OCI-LY1 (cell line): ENCODE measurements around the gene PSMA7.

ENCODE experiments used
- H2AFZ ChIP-seq: fragments of 200-600 bp; sonication (generic), shearing (Covaris generic); 2 replicates; pipeline ENCODE4 v1.6.0; 2014; ENCODE audit warnings: antibody characterized with exemption, mild to moderate bottlenecking, low read length
- H3F3A ChIP-seq: fragments of 200-600 bp; sonication (generic), shearing (Covaris generic); 2 replicates; pipeline ENCODE4 v1.6.0; 2014; ENCODE audit warnings: mild to moderate bottlenecking, antibody characterized with exemption, low read length, moderate library complexity; ENCODE audit not compliant: insufficient read depth
- H3K27ac ChIP-seq: fragments of 200-600 bp; sonication (generic); 2 replicates; pipeline ENCODE4 v1.5.1; 2014; ENCODE audit warnings: low read length, mixed run types, mild to moderate bottlenecking, low read depth; ENCODE audit not compliant: poor library complexity, severe bottlenecking
- H3K27me3 ChIP-seq: fragments of 200-600 bp; sonication (generic); 2 replicates; pipeline ENCODE4 v1.6.0; 2014; ENCODE audit warnings: antibody characterized with exemption, mild to moderate bottlenecking, low read length, moderate library complexity; ENCODE audit not compliant: insufficient read depth
- H3K36me3 ChIP-seq: fragments of 200-600 bp; sonication (generic); 2 replicates; pipeline ENCODE4 v1.6.1; 2014; ENCODE audit warnings: mild to moderate bottlenecking, antibody characterized with exemption, low read length, moderate library complexity, mixed read lengths; ENCODE audit not compliant: insufficient read depth
- H3K4me1 ChIP-seq: fragments of 200-600 bp; sonication (generic); 2 replicates; pipeline ENCODE4 v1.5.1; 2014; ENCODE audit warnings: mild to moderate bottlenecking, low read length, moderate library complexity; ENCODE audit not compliant: insufficient read depth, severe bottlenecking
- H3K4me2 ChIP-seq: fragments of 200-600 bp; sonication (generic), shearing (Covaris generic); 2 replicates; pipeline ENCODE4 v1.6.1; 2014; ENCODE audit warnings: low read length
- H3K4me3 ChIP-seq: fragments of 200-600 bp; sonication (generic); 2 replicates; pipeline ENCODE4 v1.5.1; 2014; ENCODE audit warnings: low read length, low read depth, mild to moderate bottlenecking, mixed read lengths; ENCODE audit not compliant: poor library complexity, severe bottlenecking
- H3K79me2 ChIP-seq: fragments of 200-600 bp; shearing (Covaris generic); 2 replicates; pipeline ENCODE4 v1.6.1; 2016; ENCODE audit warnings: mixed run types, low read length, mixed read lengths; ENCODE audit not compliant: insufficient read depth
- H3K9ac ChIP-seq: fragments of 200-600 bp; sonication (generic), shearing (Covaris generic); 2 replicates; pipeline ENCODE4 v1.6.1; 2014; ENCODE audit warnings: mild to moderate bottlenecking, low read length, mixed read lengths
- H3K9me2 ChIP-seq: fragments of 200-600 bp; sonication (generic), shearing (Covaris generic); 2 replicates; pipeline ENCODE4 v1.6.1; 2014; ENCODE audit warnings: low read depth, mild to moderate bottlenecking, low read length, mixed read lengths
- H3K9me3 ChIP-seq: fragments of 200-600 bp; shearing (Covaris generic); 2 replicates; pipeline ENCODE4 v1.6.1; 2014; ENCODE audit warnings: low read length, mixed read lengths
- H4K20me1 ChIP-seq: fragments of 200-600 bp; sonication (generic), shearing (Covaris generic); 2 replicates; pipeline ENCODE4 v1.6.0; 2016; ENCODE audit warnings: mild to moderate bottlenecking, low read length; ENCODE audit not compliant: insufficient read depth
- EZH2 ChIP-seq: fragments of 200-600 bp; sonication (generic), shearing (Covaris generic); IDR thresholded peaks from 2 replicates; pipeline ENCODE4 v1.8.0; 2017; ENCODE audit warnings: borderline replicate concordance, mixed run types, mild to moderate bottlenecking, antibody characterized with exemption, low read length, moderate library complexity, mixed read lengths
- TF ChIP-seq, protein P1 (sequence below): fragments of 200-600 bp; sonication (generic), shearing (Covaris generic); IDR thresholded peaks from 2 replicates; pipeline ENCODE4 v1.5.1; 2017; ENCODE audit warnings: mild to moderate bottlenecking, antibody characterized with exemption, low read length, moderate library complexity, mixed read lengths

Gene PSMA7

DNA sequence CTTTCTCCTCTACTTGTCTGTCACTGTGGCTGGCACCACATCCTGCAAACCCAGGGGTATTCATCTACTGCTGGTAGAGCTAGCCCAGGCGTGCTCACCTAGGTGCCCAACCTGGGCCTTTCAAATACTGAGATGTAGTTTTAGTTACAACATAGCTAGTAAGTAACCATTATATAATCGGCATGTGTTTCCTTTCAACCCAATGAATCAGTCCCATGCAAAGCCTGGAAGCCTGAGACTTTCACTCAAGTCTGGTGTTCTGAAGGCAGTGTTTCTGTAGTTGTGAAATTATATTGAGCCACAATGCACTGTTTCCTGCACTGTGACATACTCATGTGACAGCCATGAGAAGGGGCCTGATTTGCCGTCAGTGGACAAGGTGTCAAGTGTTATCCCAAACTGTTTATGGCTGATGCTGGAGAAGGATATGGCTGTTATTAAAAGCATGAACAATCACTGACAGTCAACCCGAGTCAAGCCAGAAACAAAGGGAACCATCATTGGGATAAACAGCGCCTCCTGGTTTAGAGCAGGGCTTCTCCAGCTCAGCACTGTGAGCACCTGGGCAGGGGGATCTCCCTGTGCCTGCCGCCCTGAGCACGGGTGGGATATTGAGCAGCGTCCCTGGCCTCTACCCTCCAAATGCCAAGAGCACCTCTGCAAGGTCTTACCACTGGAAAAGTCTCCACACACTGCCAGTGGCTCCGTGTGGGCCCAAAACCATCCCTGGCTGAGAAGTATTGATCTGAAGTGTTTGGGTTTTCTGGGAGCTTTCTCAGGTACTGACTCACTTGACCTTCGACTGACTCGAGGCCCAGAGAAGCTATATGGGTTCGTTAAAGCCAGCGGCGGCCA, 1.6 kb downstream of the PSMA7 start:
- H3K4me3 ChIP-seq = peak overlapping the region; percentile 74
- H3K27me3 ChIP-seq = no peaks in the 10 kb centered on the region
- H3K4me2 ChIP-seq = peak overlapping the region; percentile 89
- H3K9me2 ChIP-seq = no peaks in the 10 kb centered on the region
- H3K79me2 ChIP-seq = peaks cover 30% of the 10 kb centered on the region
- TF ChIP-seq, protein P1, sequence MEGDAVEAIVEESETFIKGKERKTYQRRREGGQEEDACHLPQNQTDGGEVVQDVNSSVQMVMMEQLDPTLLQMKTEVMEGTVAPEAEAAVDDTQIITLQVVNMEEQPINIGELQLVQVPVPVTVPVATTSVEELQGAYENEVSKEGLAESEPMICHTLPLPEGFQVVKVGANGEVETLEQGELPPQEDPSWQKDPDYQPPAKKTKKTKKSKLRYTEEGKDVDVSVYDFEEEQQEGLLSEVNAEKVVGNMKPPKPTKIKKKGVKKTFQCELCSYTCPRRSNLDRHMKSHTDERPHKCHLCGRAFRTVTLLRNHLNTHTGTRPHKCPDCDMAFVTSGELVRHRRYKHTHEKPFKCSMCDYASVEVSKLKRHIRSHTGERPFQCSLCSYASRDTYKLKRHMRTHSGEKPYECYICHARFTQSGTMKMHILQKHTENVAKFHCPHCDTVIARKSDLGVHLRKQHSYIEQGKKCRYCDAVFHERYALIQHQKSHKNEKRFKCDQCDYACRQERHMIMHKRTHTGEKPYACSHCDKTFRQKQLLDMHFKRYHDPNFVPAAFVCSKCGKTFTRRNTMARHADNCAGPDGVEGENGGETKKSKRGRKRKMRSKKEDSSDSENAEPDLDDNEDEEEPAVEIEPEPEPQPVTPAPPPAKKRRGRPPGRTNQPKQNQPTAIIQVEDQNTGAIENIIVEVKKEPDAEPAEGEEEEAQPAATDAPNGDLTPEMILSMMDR = peak; percentile 47; the same call in 1 of the 2 replicates
- no peak for TF ChIP-seq EZH2
- no peak overlapping the region for H2AFZ ChIP-seq
- H3F3A ChIP-seq = no peaks in the 10 kb centered on the region
- H3K36me3 ChIP-seq = peaks cover 51% of the 10 kb centered on the region
- H3K4me1 ChIP-seq = peaks cover 29% of the 10 kb centered on the region
- peak overlapping the region; percentile 41 for H3K27ac ChIP-seq
- no peaks in the 10 kb centered on the region for H3K9me3 ChIP-seq
- no peaks in the 10 kb centered on the region for H4K20me1 ChIP-seq
- H3K9ac ChIP-seq = peak overlapping the region; percentile 79

DNA sequence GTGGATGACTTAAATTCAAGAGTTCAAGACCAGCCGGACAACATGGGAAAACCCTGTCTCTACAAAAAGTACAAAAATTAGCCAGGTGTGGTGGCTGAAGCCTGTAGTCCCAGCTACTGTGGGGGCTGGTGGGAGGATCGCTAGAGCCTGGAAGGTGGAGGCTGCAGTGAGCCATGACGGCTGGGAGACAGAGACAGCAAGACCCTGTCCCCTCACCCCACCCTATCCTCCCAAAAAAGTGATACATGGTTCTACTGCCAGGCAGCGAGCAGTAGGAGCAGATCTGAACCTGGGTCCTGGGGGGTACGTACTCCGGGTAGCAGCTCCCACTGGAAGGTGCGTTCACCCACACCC, 2.2 kb downstream of the PSMA7 start:
- Histone ChIP-seq H3K27ac (peak overlapping the region; percentile 29), H3K9ac (peak overlapping the region; percentile 79; the same call in 1 of the 2 replicates), H3K79me2 (peaks cover 30% of the 10 kb centered on the region), H4K20me1 (no peaks in the 10 kb centered on the region), H3F3A (peaks cover 6% of the 10 kb centered on the region; the same call in 1 of the 2 replicates), H3K9me3 (no peaks in the 10 kb centered on the region), H3K27me3 (no peaks in the 10 kb centered on the region), H2AFZ (no peak overlapping the region), H3K4me2 (peak overlapping the region; percentile 89), H3K4me3 (peak overlapping the region; percentile 74), H3K4me1 (peaks cover 29% of the 10 kb centered on the region), H3K36me3 (peaks cover 57% of the 10 kb centered on the region), H3K9me2 (no peaks in the 10 kb centered on the region)
- no peak for TF ChIP-seq EZH2
- TF ChIP-seq, protein P1 = no peak

DNA sequence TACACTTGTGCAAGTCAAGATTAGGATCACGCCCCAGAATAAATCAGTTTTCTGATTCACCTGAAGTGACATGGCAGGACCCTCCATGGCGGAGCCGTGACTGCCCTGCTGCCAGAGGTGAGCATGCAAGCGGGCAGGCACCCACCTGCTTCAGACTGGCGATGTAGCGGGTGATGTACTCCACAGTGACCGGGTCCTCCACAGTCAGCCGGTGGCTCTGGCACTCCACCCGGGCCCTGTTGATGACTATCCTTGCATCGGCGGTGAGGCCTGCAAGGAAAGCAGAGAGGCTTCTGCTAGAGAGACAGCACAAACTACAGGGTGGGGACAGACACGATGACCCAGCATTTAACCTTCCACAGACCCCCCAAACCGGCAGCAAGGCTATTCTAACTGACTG, 3.6 kb downstream of the PSMA7 start:
- no peak overlapping the region for H3K4me3 ChIP-seq
- no peaks in the 10 kb centered on the region for H3K9me2 ChIP-seq
- H3K4me2 ChIP-seq = no peak overlapping the region
- no peaks in the 10 kb centered on the region for H3K27me3 ChIP-seq
- peaks cover 67% of the 10 kb centered on the region for H3K36me3 ChIP-seq
- no peaks in the 10 kb centered on the region for H4K20me1 ChIP-seq
- TF ChIP-seq EZH2 = no peak
- TF ChIP-seq, protein P1 = no peak
- no peaks in the 10 kb centered on the region for H3K9me3 ChIP-seq
- peaks cover 6% of the 10 kb centered on the region; the same call in 1 of the 2 replicates for H3F3A ChIP-seq
- peaks cover 30% of the 10 kb centered on the region for H3K79me2 ChIP-seq
- no peak overlapping the region for H3K9ac ChIP-seq
- H3K4me1 ChIP-seq = peaks cover 23% of the 10 kb centered on the region
- no peak overlapping the region for H3K27ac ChIP-seq
- H2AFZ ChIP-seq = no peak overlapping the region
